Measurements from ENCODE around the gene MANF. TPM values are rescaled to one million over a fixed set of nuclear protein-coding genes. Genes with fewer than 3 reads are reported as not detected.
"Not testable (repeated sequence)": the region's sequence is repeated elsewhere in the genome, so short reads cannot be mapped to it uniquely, and the experiment has no call there.

Gene MANF
- total RNA-seq, 1 donor from 2014 or later, result 46.2 TPM

DNA sequence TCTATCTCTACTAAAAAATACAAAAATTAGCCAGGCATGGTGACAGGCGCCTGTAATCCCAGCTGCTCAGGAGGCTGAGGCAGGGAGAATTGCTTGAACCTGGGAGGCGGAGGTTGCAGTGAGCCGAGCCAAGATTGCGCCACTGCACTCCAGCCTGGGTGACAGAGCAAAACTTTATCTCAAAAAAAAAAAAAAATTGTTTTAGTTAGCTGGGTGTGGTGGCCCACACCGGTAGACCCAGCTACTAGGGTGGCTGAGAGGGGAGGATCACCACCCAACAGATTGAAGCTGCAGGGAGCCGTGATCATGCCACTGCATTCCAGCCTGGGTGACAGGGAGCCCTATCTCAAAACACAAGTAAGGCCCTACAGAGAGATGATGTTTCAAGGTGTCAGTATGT, 2.2 kb downstream of the MANF start:
- DNase-seq; ATAC-seq; intact Hi-C loops (cut with micrococcal nuclease): not testable (repeated sequence)

DNA sequence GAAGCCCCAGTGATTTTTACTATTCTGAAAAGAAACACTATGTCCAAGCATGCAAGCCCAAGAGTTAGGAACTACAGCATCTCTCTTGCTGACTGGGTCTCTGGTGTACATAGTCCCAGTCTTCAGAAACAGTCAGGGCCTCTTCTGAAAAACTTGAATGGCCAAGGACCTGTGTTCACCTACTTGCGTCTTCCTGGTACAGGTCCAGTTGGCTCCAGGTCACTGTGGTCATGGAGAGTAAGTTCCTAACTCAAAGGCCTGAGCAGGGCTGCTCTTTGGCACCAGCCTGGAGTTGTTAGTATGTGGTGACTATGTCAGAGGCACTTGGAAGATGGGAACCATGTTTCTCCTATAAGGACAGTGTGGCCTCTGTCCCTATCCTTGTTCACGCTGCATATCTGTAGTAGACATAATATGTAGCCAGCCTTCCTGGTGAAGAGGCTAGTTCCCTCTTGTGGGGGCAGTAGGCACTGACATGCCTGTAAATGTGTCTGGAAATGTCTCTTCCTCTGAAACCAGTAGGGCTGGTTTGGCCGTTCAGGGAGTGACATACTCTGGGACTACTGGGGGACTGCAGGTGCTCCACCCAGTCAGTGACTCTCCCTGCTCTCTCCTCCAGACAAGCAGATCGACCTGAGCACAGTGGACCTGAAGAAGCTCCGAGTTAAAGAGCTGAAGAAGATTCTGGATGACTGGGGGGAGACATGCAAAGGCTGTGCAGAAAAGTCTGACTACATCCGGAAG, 3.4 kb downstream of the MANF start:
- intact Hi-C loops (cut with micrococcal nuclease), result no loop called here

DNA sequence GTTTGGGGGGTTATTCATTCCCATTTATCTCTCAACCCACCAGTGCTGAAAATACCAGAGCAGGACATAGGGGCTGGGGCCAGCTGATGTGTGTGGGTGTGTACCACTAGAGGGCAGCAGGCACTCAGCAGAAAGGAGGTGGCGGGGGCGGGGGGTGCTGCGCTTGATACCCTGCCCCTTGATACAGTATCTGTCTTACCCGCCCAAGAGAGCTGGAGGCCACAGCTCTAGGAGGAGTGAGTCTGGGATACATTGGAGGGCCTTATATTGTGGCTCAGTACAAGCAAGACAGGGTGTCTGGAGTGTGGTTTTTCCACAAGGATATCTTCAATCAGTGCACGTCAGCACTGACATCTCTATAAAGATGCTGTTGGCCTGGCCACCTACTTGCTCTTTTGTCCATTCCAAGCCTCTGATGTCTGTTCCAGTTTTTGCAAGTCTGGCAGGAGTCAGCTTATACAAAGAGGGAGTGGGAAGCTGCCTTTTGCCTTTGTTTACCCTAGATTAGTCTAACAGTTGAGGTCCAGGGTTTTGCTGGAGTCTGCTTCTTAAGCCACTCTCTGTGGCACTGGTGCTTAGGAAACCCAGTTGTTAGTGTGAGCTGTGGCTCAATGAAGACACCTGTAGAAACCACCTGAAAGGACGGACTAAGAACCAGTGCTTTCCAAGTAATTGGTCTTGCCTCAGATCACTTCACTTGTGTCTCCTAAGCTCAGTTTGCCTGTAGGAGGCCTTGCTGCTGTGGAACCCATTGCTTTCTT, 4.5 kb downstream of the MANF start:
- DNase-seq (peak; percentile 66), ATAC-seq (no peak)
- intact Hi-C loops (cut with micrococcal nuclease), result no loop called here

More for the DNA sequence above, 3.4 kb downstream of the MANF start:
- no peak for DNase-seq
- ATAC-seq, result no peak

- DNase-seq (no peak), ATAC-seq (no peak)
- intact Hi-C loops (cut with micrococcal nuclease), result no loop called here
These were observed 5.4 kb downstream of the MANF start for GRCh38 chr3:51390246-51391074.

DNA sequence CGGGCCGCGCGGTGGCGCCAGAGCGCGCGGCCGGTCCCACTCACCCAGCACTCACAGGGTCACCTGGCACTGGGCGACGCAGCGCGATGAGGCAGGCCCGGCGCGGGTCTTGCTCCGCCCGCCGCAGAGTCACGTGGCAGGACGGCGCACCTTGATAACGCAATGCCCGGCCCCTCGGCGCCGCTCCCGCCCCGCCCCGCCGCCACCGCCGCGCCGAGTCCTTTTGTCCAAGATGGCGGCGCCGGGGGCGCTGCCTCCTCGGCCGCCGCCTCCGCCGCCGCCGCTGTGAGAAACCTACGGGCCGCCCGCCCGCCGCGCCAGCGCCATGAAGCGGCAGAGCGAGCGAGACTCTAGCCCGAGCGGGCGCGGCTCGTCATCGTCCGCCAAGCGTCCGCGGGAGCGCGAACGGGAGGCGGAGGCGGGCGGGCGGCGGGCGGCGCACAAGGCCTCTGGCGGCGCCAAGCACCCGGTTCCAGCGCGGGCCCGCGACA, 6.0 kb downstream of the MANF start, which contains the start of gene RBM15B:
TSS of gene RBM15B (plus strand) at position 211 of the 491 bp plus-strand sequence. CDS start at position 326, 115 bp downstream.
- DNase-seq (peak; percentile 100), ATAC-seq (peak; percentile 93)
- intact Hi-C loops (cut with micrococcal nuclease), result no loop called here

- ATAC-seq (no peak), DNase-seq (peak; percentile 60)
- intact Hi-C loops (cut with micrococcal nuclease), result no loop called here
These were observed 6.7 kb downstream of the MANF start for GRCh38 chr3:51391566-51392354.

DNA sequence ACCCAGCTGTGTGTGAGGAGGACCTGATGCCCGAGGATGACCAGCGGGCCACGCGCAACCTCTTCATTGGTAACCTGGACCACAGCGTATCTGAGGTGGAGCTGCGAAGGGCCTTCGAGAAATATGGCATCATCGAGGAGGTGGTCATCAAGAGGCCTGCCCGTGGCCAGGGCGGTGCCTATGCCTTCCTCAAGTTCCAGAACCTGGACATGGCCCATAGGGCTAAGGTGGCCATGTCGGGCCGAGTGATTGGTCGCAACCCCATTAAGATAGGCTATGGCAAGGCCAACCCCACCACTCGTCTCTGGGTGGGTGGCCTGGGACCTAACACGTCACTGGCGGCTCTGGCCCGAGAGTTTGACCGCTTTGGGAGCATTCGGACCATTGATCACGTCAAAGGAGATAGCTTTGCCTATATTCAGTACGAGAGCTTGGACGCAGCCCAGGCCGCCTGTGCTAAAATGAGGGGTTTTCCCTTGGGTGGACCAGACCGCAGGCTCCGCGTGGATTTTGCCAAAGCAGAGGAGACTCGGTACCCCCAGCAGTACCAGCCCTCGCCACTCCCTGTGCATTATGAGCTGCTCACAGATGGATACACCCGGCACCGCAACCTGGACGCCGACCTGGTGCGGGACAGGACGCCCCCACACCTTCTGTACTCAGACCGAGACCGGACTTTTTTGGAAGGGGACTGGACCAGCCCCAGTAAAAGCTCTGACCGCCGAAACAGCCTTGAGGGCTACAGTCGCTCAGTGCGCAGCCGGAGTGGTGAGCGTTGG, 7.5 kb downstream of the MANF start:
- intact Hi-C loops (cut with micrococcal nuclease), result no loop called here
- ATAC-seq (no peak), DNase-seq (no peak)

DNA sequence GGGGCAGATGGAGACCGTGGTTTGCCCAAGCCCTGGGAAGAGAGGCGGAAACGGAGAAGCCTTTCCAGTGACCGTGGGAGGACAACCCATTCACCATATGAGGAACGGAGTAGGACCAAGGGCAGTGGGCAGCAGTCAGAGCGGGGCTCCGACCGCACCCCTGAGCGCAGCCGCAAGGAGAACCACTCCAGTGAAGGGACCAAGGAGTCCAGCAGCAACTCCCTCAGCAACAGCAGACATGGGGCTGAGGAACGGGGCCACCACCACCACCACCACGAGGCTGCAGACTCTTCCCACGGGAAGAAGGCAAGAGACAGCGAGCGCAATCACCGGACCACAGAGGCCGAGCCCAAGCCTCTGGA, 8.0 kb downstream of the MANF start:
- no peak for ATAC-seq
- no peak for DNase-seq
- intact Hi-C loops (cut with micrococcal nuclease), result no loop called here

DNA sequence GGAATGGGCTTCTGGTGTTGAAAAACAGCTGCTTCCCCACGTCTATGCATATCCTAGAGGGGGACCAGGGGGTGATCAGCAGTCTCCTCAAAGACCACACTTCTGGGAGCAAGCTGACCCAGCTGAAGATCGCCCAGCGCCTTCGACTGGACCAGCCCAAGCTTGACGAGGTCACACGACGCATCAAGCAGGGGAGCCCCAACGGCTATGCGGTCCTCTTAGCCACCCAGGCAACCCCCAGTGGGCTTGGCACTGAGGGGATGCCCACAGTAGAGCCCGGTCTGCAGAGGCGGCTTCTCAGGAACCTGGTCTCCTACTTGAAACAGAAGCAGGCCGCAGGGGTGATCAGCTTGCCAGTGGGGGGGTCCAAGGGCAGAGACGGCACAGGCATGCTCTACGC, 8.5 kb downstream of the MANF start:
- no peak for ATAC-seq
- intact Hi-C loops (cut with micrococcal nuclease), result no loop called here
- DNase-seq, result no peak

DNA sequence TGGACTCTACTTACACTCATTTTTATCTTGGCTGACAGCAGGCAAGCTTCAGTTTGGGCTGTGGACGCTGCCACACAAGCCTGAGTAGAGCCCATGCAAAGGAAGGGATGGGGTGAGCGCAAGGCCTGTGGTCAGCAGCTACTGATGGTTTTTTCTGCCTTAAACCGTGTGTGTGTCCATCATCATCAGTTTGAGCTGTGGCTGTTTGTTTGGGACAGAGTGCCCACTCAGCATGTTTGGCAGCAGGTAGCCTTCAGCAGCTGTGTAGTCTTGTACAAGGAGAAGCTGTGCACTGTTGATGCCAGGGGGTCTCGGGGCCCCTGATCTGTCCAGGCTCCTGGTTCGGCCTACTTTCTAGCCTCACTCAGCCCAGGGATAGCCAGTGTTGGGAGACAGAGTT, 9.4 kb downstream of the MANF start:
- intact Hi-C loops (cut with micrococcal nuclease), result no loop called here
- DNase-seq (no peak), ATAC-seq (no peak)

- intact Hi-C loops (cut with micrococcal nuclease), result no loop called here
- ATAC-seq, result no peak
- DNase-seq, result no peak
These were observed 10.6 kb downstream of the MANF start for GRCh38 chr3:51395493-51396213.

- no peak for DNase-seq
- intact Hi-C loops (cut with micrococcal nuclease), result no loop called here
- no peak for ATAC-seq
These were observed 11.3 kb downstream of the MANF start for GRCh38 chr3:51396401-51396800.

GRCh38 chr3:51397392-51397791, 12.3 kb downstream of the MANF start:
- intact Hi-C loops (cut with micrococcal nuclease), result no loop called here
- DNase-seq, result no peak
- ATAC-seq, result no peak

DNA sequence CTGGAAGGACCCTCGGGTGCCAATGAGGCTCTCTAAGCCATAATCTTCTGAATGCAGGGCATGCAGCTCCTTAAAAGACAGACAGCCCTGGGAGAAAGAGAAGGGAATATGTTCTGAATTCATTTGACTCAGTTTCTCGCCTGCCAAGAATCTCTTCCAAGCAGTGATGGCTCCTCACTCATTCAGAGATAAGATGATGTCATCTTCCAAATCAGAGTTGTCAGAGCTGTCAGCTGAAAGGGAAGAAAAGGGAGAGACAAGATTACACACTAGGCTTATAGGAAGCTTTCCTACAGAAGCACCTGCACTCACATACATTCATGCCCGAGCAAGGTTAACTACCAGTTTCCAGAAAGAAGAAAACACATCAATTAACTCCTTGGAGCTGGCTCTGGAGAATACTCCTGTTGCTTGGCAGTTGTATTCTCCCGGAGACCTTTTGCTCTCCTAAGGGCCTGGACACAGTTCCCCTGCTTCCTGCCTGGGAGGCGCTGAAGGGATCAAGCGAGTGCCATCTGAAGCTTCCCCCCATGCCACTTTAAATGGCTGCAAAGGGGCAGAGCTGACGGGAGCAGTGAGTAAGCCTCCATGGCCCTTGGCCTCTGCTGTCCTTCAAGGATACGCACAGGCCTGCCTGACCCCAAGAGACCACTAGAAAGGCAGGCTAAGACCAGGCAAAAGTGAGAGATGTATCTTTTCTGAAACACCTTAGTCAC, 13.7 kb downstream of the MANF start:
- DNase-seq (no peak), ATAC-seq (no peak)
- intact Hi-C loops (cut with micrococcal nuclease), result no loop called here

- ATAC-seq, result no peak
- intact Hi-C loops (cut with micrococcal nuclease), result no loop called here
- DNase-seq, result no peak
These were observed 15.1 kb downstream of the MANF start for GRCh38 chr3:51400166-51400565.

DNA sequence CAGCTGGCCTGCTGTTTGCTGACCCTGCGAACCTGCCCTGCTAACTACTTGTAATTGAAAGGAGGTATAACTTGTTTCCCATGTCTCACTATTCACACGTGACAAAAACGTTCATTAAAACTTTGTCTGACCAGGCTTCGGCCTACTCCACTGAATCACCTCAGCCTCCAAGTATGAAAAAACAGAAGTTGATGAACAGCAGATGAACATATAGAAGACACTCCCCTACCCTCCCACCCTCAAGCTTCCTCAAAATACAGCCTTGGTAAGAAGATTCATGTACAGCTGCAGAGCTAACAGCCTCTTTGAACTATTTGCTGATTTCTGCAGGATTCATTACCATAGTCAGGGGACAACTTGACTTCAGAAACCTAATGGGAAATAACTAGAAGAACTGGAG, 16.6 kb downstream of the MANF start:
- ATAC-seq (peak; percentile 39), DNase-seq (no peak)
- intact Hi-C loops (cut with micrococcal nuclease), result no loop called here

- DNase-seq (no peak), ATAC-seq (no peak)
- intact Hi-C loops (cut with micrococcal nuclease), result no loop called here
These were observed 18.6 kb downstream of the MANF start for GRCh38 chr3:51403675-51404074.
